GM12892 (cell line): ENCODE data around the gene POGZ.

Experiments
- POLR2A ChIP-seq: IDR thresholded peaks from 2 replicates; pipeline ENCODE4 v1.6.1; 2011; ENCODE audit warnings: low read depth, low read length, control low read depth
- POLR2AphosphoS5 ChIP-seq: IDR thresholded peaks from 2 replicates; pipeline ENCODE4 v1.6.1; 2011; ENCODE audit warnings: low read depth, low read length, control low read depth

GRCh38 chr1:151407304-151407703 is 52.0 kb downstream of the POGZ start:
- TF ChIP-seq POLR2AphosphoS5, result no peak
- TF ChIP-seq POLR2A, result no peak
